HG02973 (cell line): ENCODE results near the gene PDGFRA.
"Not testable (repeated sequence)": the region's sequence is repeated elsewhere in the genome, so short reads cannot be mapped to it uniquely, and the experiment has no call there.

Source experiments
- ATAC-seq: cut with Tn5 transposase; IDR thresholded peaks from one replicate; pipeline ENCODE4 v1.9.1; 2021; ENCODE audit warnings: moderate library complexity; ENCODE audit not compliant: unreplicated experiment

PDGFRA gene

DNA sequence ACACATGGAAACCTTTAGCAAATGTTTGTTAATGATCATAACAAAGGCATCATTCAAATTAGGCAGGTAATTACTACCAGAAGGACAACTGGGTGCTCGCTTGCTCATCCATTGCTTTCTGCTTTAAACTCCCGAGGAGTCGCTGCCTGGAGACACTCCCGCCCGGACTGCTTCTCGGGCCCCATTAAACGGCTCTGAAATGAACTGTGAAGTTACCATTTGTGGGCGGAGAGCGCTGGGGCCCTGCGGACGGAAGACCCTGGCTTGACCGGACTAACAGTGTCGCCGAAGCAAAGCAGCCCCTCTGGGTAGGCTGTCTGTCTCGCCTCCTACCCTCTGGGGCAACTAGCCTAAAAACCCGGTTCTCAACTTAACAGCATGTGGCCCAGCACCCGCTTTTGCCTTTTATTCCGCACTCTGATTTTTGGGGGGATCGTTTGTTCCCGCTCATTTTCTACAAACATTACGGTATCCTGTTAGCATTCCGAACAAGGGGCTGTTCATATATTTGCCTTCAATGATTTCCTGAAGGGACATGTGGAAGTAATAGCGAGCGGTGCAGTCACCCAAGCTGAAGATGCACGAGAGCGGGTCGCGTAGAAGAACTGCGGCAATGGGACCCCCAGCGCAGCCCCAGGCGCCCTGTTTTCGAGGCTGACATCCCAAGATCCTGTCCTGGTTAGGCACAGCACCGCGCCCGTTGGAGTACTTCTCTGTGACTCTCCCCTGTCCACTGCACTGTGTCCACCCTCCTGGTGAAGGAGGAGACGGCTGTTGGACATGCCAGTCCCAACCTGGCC, 1.6 kb upstream of the PDGFRA start:
- no peak for ATAC-seq

DNA sequence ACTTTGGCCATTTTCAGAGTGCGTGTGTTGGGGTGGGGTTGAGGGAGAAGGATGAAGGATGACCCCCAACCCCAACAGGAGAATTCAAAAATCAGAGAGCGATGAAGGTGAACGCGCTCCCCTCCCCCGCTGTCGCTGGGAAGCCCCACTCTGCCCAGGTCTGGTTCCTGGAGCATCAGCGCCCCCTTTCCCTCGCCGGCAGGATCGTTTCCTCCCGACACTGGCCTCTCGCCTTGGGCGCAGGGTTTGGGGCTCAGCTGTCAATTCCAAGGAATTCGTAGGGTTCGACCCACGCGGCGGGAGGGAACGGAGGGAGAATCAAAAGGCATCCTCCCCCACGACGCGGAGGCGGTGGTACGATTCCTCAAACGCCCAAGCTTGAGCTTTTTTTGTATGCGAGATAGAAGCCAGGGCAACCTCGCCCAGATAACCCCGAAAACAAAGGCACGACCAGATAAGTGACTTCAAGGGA, 1.0 kb upstream of the PDGFRA start:
- ATAC-seq = no peak

DNA sequence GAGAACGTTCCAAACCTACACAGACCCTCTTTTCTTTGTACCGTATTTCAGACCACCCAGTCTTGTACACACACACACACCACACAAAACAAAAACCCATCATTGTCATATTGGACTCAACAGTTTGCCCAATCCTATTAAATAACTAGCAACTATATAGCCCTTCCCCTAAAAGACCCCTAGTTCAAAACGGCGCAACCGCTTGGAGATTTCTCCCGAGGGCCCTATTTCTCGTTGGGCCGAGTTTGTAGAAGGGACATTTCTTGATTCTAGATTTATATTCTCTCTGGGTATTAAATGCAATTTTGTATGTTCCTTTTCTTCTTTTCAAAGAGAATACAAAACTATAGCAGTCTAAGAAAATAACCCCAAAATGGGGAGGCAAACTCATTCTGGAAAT, 547 bp upstream of the PDGFRA start:
- ATAC-seq = no peak

DNA sequence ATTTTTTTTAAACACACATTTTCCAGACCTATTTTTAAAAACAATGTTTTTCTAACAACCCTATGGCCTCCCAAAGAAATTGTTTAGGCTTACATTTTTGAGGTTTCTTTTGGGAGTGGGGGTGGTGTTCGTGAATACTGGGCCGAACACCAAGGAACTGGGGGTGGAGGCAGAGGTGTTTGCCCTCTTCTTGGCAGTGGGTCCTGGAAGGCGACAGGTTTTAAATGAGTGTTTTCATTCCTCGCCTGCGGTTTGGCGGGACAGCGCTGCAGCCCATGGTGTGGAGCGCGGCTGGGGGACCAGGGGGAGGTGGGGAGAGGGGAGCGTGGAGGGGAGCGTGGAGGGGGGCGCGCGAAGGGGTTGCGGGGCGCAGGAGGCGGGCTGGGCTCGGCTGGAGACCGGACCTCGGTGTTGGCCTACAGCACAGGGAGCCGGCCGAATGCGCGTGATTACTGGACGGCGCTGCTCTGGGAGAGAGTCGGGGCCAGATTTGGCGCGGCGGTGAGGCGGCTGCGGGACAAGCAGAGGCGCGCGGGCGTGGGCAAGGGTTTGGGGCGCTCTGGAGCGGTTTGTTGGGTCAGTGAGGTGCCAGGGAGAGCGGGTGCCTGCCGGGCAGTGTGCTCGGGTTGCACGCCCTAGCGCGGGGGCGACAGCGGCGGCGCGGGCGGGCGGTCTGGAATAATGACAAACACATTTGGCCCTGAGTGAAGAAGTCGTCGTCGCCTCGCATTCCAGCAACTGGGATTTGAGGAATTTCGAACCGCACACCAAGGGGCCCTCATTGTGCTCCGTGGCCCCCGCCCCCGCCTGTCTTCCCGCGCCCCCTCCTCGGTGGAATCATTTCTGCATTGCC, 764 bp downstream of the PDGFRA start:
- no peak for ATAC-seq

DNA sequence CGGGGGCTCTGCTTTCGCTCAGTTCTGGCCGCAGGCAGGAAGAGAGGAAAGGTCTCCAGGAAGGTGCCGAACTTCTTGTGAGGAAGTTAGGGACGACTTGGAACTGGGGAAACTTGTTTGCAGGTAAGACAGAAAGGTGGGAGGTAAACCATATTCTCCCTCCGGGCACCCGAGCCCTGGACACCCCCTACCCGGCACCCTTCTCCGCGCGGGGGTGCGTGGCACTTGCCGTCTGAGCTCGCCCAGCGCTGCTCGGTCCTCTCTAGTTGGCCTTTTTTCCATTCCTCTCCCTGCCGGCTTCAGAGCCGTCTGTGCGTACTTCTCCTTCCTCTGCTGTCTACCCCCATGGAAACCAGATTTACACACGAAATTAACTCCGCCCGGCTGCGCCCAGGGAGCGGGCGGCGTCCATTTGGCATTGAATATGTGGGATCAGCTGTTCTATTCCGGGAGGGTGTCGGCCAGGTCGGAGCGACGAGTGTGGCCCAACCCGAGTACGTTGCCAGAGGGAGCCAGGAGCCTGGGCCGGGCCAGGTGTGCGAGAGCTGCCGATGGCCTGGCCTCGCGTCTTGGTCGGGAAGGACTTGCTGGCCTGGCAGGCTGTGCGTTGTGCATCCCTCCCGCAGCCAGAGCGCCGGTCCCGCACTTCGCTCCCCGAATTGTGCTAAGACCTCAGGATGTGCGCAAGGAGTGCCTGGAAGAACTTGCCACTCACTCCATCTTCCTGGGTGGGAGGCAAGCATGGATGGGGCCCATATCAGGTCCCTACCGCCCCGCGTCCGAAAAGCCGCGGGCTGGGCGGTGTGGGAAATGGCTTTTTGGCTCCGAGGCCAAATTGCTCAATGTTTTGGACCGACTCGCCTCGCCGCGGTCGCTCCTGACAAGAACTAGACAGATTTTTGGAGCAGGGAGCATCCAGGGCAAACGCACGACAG, 1.7 kb downstream of the PDGFRA start:
- ATAC-seq = no peak

DNA sequence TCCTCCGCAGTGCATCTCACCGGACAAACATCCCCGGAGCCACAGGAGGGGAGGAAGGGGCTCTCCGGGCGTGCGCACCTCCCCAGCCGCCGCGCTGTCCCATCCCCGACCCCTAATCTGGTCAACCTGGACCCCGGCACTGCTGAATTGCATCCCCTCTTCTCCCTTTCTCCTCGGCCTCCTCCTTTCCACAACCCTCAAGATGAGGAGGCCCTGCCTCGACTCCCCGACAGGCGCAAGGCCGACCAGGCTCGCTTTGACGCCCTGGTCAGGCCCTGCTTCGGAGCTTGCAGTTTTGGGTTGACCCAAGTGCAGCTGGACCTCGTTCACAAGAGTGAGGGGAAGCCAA, 2.3 kb downstream of the PDGFRA start:
- no peak for ATAC-seq

DNA sequence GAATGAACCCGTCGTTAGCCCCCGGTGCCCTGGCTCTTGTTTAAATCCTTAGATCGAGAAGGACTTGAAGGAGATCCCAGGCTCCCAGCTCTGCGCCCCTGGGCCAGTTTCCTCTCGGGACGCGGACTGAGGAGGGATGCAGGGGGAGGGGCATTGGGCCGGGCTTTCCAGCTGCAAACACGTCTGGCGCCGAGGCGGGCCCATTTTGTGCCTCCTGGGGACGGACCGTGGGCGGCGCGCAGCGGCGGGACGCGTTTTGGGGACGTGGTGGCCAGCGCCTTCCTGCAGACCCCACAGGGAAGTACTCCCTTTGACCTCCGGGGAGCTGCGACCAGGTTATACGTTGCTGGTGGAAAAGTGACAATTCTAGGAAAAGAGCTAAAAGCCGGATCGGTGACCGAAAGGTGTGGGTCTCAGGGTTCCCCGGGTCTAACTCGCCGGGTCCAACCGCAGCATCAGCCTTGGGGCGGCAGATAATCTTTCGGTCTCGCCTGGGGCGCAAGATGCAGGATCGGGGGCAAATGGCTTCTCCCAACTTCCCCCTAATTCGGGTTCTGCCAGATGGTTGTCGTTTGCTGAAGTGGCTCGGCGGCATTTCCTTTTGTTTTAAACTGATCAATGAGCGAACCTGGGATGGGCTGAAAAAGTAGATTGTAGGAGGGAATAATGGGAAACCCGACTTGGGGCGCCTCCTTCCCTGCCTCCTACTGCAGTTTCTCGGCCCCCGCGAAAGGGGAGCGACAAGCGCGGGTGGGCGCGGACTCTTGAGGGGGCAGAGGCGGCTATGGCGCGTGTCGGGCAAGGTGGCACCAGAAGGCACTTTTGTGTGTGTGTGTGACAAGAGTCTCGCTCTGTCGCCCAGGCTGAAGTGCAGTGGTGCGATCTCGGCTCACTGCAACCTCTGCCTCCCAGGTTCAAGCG, 2.9 kb downstream of the PDGFRA start:
- ATAC-seq = no peak

DNA sequence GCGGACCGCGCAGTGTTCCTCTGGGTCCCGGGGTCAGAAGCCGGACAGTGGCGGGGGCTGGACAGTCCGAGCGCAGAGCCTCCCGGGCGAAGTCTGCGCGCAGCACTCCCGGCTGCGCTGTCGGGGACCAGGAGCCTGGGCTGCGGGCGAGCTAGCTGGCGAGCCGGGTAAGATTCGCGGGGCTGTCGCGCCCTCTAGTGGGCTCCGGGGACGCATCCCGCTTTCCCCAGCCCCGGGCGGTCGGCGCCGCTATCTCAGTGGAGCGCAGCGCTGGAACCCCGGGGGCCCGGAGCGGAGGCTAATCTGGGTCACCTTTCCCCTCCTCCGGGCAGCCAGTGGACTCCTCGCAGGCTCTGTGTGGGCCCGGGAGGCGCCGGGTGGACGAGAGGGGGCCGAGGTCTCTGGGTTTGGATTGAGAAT, 4.2 kb downstream of the PDGFRA start:
- peak; percentile 86 for ATAC-seq

DNA sequence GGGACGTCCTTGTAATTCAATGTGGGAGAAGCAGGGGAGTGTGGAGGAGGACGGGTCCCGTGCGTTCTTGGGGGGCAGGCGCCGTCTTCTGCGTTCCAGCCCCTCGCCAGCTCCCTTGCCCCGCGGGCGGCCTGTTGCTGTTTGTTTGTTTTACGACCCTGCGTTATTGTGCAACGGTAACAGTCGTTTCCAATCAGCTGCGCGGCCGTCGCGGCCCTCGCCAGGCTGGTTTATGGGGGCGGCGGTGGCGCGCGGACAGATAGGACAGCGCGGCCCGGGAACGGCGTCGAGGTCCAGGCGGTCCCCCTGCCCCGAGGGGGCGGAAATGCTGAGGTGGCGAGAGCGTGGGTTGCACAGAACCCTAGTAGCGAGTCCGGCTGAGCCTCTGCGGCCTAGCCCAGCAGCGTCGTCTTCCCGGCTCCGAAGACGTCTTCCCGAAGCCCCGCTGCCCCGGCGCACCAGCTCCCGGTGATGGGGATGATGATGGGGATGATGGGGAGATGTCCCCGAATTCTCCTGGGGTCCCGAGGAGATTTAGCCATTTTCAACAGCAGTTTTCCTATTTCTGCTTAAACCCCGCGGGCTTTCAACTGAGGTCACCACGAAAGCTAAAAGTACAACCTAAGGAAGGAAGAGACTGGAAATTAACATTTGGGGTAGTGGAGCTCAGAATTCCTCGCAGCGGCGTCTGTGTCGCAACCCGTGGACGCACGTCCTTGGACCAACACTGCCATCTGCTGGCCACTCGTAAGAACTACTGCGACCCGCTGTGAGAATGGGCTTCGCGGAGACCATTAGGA, 4.8 kb downstream of the PDGFRA start:
- ATAC-seq = peak; percentile 52

DNA sequence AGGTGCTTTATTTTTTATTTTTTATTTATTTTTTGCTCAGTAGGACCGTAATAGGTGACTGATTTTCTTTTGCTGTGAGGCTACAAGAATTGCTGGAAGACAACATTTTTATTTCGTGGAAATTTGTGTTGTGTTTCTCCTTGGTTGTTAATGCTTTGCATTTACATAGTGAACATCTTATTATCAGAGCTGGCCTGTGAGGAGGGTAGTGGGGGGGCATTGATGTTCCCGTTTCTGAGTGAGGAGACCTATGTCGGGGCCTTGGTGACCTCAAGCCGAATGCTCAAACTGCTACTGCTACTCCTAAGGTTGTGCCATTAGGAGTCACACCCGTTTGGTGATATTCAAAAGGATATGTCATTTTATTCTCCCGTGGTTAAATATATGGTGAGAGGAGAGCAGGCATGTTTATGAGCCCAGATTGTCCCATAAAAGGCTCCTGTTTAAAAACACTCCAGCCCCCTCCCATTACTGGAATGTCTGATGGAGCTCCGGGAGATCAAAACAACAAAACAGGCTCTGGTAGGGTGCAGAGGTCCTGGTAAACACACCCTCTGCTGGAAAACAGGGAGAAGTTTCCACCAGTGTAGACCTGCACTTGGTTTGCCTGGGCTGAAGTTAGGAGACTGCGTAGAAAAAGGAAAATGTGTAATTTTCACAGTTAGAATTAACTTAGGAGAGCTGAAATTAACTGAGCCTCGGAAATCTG, 5.6 kb downstream of the PDGFRA start:
- no peak for ATAC-seq

DNA sequence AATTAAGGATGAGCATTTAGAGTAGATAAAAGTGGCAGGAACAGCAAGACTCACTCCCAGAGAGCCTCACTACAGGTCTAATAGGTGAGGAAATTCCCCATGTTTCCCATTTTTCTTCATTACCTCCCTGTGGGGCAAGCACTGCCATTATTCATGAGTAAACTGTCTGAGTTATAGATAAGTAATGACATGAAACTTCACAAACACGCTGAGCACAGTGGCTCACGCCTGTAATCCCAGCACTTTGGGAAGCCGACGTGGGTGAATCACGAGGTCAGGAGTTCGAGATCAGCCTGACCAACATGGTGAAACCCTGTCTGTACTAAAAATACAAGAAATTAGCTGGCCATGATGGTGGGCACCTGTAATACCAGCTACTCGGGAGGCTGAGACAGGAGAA, 7.2 kb downstream of the PDGFRA start:
- ATAC-seq = not testable (repeated sequence)

DNA sequence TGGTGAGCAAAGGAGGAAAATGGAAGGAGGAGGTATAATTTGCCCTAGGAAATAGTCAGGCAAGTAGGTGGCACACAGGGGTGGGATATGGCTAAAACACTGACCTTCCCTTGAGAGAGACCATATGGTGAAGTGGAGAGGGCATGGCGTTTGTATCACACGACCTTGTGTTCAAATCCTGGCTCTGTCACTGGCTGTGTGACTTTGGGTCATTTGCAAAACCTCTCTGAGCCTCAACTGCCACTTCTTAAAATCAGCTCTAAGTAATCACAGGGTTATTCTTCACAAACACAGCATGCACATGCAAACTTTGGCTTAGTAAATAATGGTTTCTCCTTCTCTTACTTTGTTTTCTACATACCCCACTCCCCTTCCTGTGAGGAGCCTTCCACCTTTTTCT, 8.7 kb downstream of the PDGFRA start:
- ATAC-seq = no peak

DNA sequence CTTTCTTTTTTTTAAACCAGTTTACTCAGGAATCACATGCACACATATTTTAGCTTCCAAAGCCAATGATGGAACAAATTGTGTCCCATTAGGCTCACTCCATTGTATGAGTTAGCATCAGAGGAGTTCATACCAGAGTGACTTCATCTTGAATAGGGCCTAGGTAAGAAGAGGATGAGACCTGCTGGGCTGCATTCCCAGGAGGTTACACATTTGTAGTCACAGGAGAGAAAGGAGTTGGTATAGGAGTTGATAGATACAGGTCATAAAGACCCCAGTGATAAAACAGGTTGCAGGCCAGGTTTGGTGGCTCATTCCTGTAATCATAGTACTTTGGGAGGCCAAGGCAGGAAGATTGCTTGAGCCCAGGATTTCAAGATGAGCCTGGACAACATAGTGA, 9.3 kb downstream of the PDGFRA start:
- ATAC-seq = no peak

DNA sequence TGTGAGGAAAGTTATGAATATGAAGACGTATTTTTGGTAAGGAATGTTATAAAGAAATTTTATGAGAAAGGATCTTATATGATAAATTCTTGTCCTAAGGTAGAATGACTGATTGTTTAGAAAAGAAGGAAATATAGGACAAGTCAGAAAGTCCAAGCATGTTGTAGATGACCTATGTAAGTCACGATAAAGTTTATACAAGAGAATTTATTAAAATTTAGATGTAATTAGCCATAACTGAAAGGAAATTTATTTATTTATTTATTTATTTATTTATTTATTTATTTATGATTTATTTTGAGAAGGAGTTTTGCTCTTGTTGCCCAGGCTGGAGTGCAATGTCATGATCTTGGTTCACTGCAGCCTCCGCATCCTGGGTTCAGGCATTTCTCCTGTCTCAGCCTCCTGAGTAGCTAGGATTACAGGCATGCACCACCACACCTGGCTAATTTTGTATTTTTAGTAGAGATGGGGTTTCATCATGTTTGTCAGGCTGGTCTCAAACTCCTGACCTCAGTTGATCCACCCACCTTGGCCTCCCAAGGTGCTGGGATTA, 12.3 kb downstream of the PDGFRA start:
- ATAC-seq = not testable (repeated sequence)

DNA sequence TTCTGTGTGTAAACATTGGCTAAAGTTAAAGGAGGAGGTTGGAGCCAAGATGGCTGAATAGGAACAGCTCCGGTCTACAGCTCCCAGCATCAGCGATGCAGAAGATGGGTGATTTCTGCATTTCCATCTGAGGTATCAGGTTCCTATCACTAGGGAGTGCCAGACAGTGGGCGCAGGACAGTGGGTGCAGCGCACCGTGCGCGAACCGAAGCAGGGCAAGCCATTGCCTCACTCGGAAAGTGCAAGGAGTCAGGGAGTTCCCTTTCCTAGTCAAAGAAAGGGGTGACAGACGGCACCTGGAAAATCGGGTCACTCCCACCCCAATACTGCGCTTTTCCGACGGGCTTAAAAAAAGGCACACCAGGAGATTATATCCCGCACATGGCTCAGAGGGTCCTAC, 14.4 kb downstream of the PDGFRA start:
- ATAC-seq = not testable (repeated sequence)

DNA sequence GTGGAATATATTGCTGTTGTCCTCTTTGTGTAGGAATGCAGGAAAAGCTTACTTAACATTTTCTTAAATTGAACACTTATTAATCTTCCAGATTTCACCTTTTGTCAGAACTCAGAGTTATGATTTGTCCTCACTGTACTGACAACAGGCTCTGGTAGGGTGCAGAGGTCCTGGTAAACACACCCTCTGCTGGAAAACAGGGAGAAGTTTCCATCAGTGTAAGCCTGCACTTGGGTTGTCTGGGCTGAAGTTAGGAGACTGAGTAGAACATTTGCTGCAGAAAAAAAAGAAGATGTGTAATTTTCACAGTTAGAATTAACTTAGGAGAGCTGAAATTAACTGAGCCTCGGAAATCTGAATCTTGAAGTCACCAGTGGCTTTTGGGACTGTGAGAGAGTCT, 23.2 kb downstream of the PDGFRA start:
- not testable (repeated sequence) for ATAC-seq

DNA sequence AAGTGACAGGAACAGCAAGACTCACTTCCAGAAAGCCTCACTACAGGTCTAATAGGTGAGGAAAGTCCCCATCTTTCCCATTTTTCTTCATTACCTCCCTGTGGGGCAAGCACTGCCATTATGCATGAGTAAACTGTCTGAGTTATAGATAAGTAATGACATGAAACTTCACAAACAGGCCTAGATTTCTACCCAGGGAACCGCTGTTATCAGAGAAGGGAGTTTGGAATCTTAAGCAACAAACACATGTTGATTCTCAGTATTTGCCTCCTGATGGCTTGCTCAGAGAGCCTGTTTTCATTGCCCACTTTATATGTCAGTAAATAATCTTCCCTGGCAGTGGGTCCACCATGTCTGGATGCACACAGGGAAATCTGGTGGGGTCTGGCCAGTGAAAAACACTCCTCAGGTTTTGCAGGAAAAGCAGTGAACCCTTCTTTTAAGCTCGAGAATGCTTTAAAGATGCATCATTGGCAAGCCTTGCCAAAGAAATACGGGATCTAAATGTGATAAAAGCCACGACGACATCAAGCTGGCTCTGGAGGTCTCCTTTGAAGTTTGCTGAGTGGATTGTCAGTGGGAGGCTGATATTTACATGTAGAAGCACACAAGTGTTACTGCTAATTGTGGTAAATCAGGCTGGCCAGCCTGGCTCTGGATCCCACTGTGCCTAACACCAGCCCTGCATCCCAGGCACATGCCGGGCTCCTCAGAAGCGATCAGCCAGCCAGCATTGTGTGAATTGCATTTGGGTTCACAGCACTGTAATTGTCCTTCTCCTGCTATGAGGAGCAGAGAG, 25.2 kb downstream of the PDGFRA start:
- no peak for ATAC-seq

DNA sequence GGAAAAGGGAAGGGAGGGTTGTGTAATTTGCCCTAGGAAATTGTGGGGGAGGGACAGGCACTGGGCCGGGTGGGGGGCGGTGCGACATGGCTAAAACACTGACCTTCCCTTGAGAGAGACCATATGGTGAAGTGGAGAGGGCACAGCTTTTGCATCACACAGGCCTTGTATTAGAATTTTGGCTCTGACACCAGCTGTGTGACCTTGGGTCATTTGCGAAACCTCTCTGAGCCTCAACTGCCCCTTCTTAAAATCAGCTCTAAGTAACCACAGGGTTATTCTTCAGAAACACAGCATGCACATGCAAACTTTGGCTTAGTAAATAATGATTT, 25.8 kb downstream of the PDGFRA start:
- no peak for ATAC-seq
